K562 treated with DMSO at 1 percent for 12 hours (cell line): ENCODE results near the gene WDR77. TPM values are rescaled to one million over a fixed set of nuclear protein-coding genes. Genes with fewer than 3 reads are reported as not detected.

Experiments
- total RNA-seq: library from RNA; unstranded; fragments of 300-600 nt; gene quantifications from 2 replicates; pipeline ENCODE4 v1.2.3, GENCODE V29; 2022; ENCODE audit not compliant: insufficient read depth

Gene WDR77
- 20.0 and 27.5 TPM in 2 replicates for total RNA-seq

GRCh38 chr1:111448918-111449702, at the start of gene WDR77, which contains the start of gene ATP5PB:
Gene WDR77, minus strand, starts transcription at chr1:111449256. Its CDS starts 87 bp downstream, at chr1:111449169.
Gene ATP5PB, plus strand, starts transcription at chr1:111449464. Its CDS starts 78 bp downstream, at chr1:111449542.

Other genes starting within 250 kb of the WDR77 start
- 1.1 TPM in 1 of 2 replicates, not detected in the other for gene DENND2D, start 248.6 kb downstream of the WDR77 start, total RNA-seq
- gene CHI3L2, start 221.5 kb downstream of the WDR77 start, total RNA-seq, result not detected in 2 replicates
- gene CHIA, start 158.4 kb downstream of the WDR77 start, total RNA-seq, result not detected in 2 replicates
- gene OVGP1, start 21.5 kb downstream of the WDR77 start, total RNA-seq, result 0.61 and 2.6 TPM in 2 replicates
- 202 and 232 TPM in 2 replicates for gene ATP5PB, start 208 bp upstream of the WDR77 start, total RNA-seq
- gene C1orf162, start 24.7 kb upstream of the WDR77 start, total RNA-seq, result 1.1 TPM in 1 of 2 replicates, not detected in the other
- gene ADORA3, start 54.4 kb upstream of the WDR77 start, total RNA-seq, result 0.83 TPM in 1 of 2 replicates, not detected in the other
- not detected in 2 replicates for gene TMIGD3, start 54.4 kb upstream of the WDR77 start, total RNA-seq
- gene RAP1A, start 170.5 kb upstream of the WDR77 start, total RNA-seq, result 36.3 and 65.1 TPM in 2 replicates